ENCODE measurements around the gene FAM25A. TPM values are rescaled to one million over a fixed set of nuclear protein-coding genes. Genes with fewer than 3 reads are reported as not detected.
"Not testable (repeated sequence)": the region's sequence is repeated elsewhere in the genome, so short reads cannot be mapped to it uniquely, and the experiment has no call there.

The FAM25A gene
- total RNA-seq, 1 donor from 2014 or later, result not detected

DNA sequence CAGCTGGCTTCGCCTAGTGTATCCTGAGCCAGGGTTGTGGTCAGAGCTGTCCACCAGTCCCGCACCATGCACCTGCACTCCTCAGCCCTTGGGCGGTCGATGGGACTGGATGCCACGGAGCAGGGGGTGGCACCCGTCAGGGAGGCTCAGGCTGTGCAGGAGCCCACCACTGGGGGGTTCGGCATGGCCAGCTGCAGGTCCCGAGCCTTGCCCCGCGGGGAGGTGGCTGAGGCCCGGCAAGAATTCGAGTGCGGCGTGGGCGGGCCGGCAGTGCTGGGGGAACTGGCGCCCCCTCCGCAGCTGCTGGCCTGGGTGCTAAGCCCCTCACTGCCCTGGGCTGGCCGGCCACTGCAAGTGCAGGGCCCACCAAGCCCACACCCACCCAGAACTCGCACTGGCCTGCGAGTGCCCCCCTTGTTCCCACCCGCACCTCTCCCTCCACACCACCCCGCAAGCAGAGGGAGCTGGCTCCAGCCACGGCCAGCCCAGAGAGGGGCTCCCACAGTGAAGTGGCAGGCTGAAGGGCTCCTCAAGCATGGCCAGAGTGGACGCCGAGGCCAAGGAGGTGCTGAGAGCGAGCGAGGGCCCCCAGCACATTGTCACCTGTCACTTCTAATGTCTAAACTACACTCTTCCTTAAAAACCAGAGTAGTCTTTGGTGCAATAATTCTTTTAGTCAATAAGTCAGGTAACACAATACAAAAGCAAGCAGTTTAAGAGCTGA is 11.0 kb downstream of the FAM25A start:
- ATAC-seq (ENCODE audit: low read depth) (no peak), DNase-seq (no peak)
- no peaks in the 10 kb centered on the region for H3K27me3 Mint-ChIP-seq
- ChIA-PET CTCF (no interaction called here), POLR2A (no interaction called here)
- H3K27ac Mint-ChIP-seq, result no peak overlapping the region
- no peaks in the 10 kb centered on the region for H3K36me3 Mint-ChIP-seq (ENCODE audit: low read depth)
- intact Hi-C loops (cut with micrococcal nuclease), result no loop called here
- H3K9me3 Mint-ChIP-seq, result no peaks in the 10 kb centered on the region
- no peak overlapping the region for H3K4me3 Mint-ChIP-seq
- TF ChIP-seq, protein P1, sequence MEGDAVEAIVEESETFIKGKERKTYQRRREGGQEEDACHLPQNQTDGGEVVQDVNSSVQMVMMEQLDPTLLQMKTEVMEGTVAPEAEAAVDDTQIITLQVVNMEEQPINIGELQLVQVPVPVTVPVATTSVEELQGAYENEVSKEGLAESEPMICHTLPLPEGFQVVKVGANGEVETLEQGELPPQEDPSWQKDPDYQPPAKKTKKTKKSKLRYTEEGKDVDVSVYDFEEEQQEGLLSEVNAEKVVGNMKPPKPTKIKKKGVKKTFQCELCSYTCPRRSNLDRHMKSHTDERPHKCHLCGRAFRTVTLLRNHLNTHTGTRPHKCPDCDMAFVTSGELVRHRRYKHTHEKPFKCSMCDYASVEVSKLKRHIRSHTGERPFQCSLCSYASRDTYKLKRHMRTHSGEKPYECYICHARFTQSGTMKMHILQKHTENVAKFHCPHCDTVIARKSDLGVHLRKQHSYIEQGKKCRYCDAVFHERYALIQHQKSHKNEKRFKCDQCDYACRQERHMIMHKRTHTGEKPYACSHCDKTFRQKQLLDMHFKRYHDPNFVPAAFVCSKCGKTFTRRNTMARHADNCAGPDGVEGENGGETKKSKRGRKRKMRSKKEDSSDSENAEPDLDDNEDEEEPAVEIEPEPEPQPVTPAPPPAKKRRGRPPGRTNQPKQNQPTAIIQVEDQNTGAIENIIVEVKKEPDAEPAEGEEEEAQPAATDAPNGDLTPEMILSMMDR (IDR thresholded peaks at IDR 0.05), result no peak
- H3K4me1 Mint-ChIP-seq, result no peaks in the 10 kb centered on the region

DNA sequence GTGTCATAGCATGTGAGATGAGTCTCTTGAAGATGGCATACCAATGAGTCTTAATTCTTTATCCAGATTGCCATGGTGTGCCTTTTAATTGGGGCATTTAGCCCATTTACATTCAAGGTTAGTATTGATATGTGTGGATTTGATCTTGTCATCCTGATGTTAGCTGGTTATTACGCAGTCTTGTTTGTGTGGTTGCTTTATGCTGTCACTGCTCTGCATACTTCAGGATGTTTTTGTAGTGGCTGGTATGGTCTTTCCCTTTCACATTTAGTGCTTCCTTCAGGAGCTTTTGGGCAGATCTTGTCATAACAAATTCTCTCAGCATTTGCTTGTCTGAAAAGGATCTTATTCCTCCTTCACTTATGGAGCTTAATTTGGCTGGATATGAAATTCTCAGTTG is 16.5 kb downstream of the FAM25A start:
- Mint-ChIP-seq H3K9me3 (no peaks in the 10 kb centered on the region), H3K4me1 (no peaks in the 10 kb centered on the region), H3K27ac (no peak overlapping the region), H3K27me3 (no peaks in the 10 kb centered on the region), H3K4me3 (no peak overlapping the region), H3K36me3 (ENCODE audit: low read depth) (no peaks in the 10 kb centered on the region)
- TF ChIP-seq, protein P1 (IDR thresholded peaks at IDR 0.05), result no peak
- ATAC-seq (ENCODE audit: low read depth) (no peak), DNase-seq (no peak)
- ChIA-PET POLR2A (no interaction called here), CTCF (no interaction called here)
- intact Hi-C loops (cut with micrococcal nuclease), result no loop called here

DNA sequence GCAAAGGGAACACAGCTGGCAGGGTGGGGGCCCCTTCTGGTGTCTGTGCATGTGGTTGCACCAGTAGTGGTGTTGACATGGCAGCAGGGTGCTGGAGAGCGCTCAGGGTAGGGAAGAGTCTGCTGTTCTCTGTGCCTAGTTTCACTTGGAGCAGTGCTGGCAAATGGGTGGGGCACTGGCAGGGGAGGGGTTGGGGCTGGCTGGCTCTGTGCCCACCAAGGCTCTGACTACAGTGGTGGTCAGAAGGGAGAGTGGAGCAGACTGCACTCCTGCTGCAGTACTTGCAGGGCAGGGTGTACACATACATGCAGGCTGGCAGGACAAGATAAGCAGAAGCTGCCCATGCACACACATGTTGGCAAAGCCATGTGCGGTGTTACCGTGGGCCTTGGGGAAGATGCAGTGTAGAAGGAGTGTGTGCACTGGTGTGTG is 18.2 kb downstream of the FAM25A start:
- H3K9me3 Mint-ChIP-seq, result no peaks in the 10 kb centered on the region

DNA sequence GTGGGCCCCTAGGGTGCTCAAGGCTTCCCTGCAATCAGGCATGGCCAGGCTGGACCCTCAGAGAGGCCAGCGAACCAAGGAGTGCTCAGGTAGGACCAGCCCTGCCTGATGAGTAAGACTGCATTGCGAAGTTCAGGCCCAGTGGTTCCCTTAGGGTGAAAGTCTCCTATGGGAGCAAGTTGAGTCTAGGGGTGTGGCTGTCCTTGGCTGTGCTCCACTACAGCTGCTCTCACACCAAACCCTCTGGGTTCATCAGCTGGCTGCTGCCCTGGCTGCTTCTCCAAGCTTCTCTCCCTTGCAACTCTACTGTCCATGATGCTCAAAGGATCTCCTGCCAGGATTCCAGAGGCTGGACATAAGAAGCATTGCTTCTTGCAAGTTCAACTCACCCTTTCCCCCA is 18.7 kb downstream of the FAM25A start:
- Mint-ChIP-seq H3K27me3 (no peaks in the 10 kb centered on the region), H3K27ac (no peak overlapping the region), H3K4me1 (no peaks in the 10 kb centered on the region), H3K4me3 (no peak overlapping the region), H3K36me3 (ENCODE audit: low read depth) (peaks cover 9% of the 10 kb centered on the region), H3K9me3 (no peaks in the 10 kb centered on the region)
- POLR2A ChIA-PET, result no interaction called here
- TF ChIP-seq, protein P1 (IDR thresholded peaks at IDR 0.05), result no peak
- intact Hi-C loops (cut with micrococcal nuclease), result no loop called here
- DNase-seq (no peak), ATAC-seq (ENCODE audit: low read depth) (no peak)
- CTCF ChIA-PET, result no interaction called here

More for the DNA sequence above, 18.2 kb downstream of the FAM25A start:
- no peak overlapping the region for H3K4me3 Mint-ChIP-seq
- no peaks in the 10 kb centered on the region for H3K27me3 Mint-ChIP-seq
- ATAC-seq (ENCODE audit: low read depth), result no peak
- peaks cover 7% of the 10 kb centered on the region for H3K36me3 Mint-ChIP-seq (ENCODE audit: low read depth)
- CTCF ChIA-PET, result no interaction called here
- H3K27ac Mint-ChIP-seq, result no peak overlapping the region
- DNase-seq, result no peak
- intact Hi-C loops (cut with micrococcal nuclease), result no loop called here
- POLR2A ChIA-PET, result no interaction called here
- no peaks in the 10 kb centered on the region for H3K4me1 Mint-ChIP-seq
- TF ChIP-seq, protein P1 (IDR thresholded peaks at IDR 0.05), result no peak

DNA sequence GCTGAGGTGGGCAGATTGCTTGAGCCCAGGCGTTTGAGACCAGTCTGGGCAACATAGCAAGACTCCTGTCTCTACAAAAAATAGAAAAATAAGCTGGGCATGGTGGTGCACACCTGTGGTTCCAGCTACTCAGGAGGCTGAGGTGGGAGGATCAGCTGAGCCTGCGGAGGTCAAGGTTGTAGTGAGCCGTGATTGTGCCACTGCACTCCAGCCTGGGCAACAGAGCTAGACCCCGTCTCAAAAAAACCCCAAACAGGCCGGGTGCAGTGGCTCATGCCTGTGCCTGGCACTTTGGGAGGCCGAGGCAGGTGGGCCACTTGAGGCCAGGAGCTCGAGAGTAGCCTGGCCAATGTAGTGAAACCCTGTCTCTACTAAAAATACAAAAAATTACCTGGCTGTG is 23.5 kb downstream of the FAM25A start:
- POLR2A ChIA-PET; H3K27me3 Mint-ChIP-seq; H3K4me1 Mint-ChIP-seq; H3K27ac Mint-ChIP-seq; CTCF ChIA-PET; H3K4me3 Mint-ChIP-seq; ATAC-seq (ENCODE audit: low read depth); H3K9me3 Mint-ChIP-seq; DNase-seq; intact Hi-C loops (cut with micrococcal nuclease): not testable (repeated sequence)
- peaks cover 36% of the 10 kb centered on the region for H3K36me3 Mint-ChIP-seq (ENCODE audit: low read depth)
